GM18498 (cell line): ENCODE measurements around the gene PPFIA4.

Experiments used
- ATAC-seq: cut with Tn5 transposase; IDR thresholded peaks from one replicate; pipeline ENCODE4 v1.9.1; 2021; ENCODE audit warnings: mild to moderate bottlenecking, moderate library complexity; ENCODE audit not compliant: unreplicated experiment

PPFIA4 gene

GRCh38 chr1:203039609-203040512 is 13.6 kb downstream of the PPFIA4 start:
- ATAC-seq, result no peak

- ATAC-seq, result no peak
Measured at GRCh38 chr1:203040513-203041275, 14.4 kb downstream of the PPFIA4 start.

- ATAC-seq, result no peak
Measured at GRCh38 chr1:203041351-203041932, 15.2 kb downstream of the PPFIA4 start.

- ATAC-seq, result no peak
Measured at GRCh38 chr1:203043830-203044545, 17.7 kb downstream of the PPFIA4 start.

GRCh38 chr1:203044546-203045250 is 18.4 kb downstream of the PPFIA4 start:
- ATAC-seq, result no peak

- ATAC-seq, result no peak
Measured at GRCh38 chr1:203045336-203045735, 19.0 kb downstream of the PPFIA4 start.

GRCh38 chr1:203045821-203046594 is 19.7 kb downstream of the PPFIA4 start:
- no peak for ATAC-seq

GRCh38 chr1:203046984-203047630 is 20.8 kb downstream of the PPFIA4 start:
- no peak for ATAC-seq

GRCh38 chr1:203048086-203048485 is 21.8 kb downstream of the PPFIA4 start:
- ATAC-seq, result no peak

GRCh38 chr1:203048555-203049051 is 22.3 kb downstream of the PPFIA4 start:
- no peak for ATAC-seq

- ATAC-seq, result no peak
Measured at GRCh38 chr1:203049077-203049476, 22.8 kb downstream of the PPFIA4 start.

GRCh38 chr1:203049576-203050180 is 23.4 kb downstream of the PPFIA4 start:
- no peak for ATAC-seq

GRCh38 chr1:203050826-203051225 is 24.5 kb downstream of the PPFIA4 start:
- no peak for ATAC-seq

- no peak for ATAC-seq
Measured at GRCh38 chr1:203051841-203052324, 25.6 kb downstream of the PPFIA4 start.

- no peak for ATAC-seq
Measured at GRCh38 chr1:203052601-203053000, 26.3 kb downstream of the PPFIA4 start.

GRCh38 chr1:203054184-203054583 is 27.9 kb downstream of the PPFIA4 start:
- no peak for ATAC-seq

- no peak for ATAC-seq
Measured at GRCh38 chr1:203054642-203055041, 28.4 kb downstream of the PPFIA4 start.

GRCh38 chr1:203055161-203055799 is 29.0 kb downstream of the PPFIA4 start:
- ATAC-seq, result no peak
